Left renal pelvis (tissue), 4 donors: ENCODE results near the gene PRR33. TPM values are rescaled to one million over a fixed set of nuclear protein-coding genes. Genes with fewer than 3 reads are reported as not detected.

ENCODE experiments used
- DNase-seq, 4 donors: peaks; one replicate each; pipeline ENCODE4 v3.0.0-alpha.2; 2013; ENCODE audit warnings: low read depth in 4 of 4, low spot score in 3 of 4
- polyA plus RNA-seq, 4 donors: library from polyadenylated mRNA; unstranded; fragments of 120-200 nt; gene quantifications; one replicate each; pipeline ENCODE4 v1.2.1, GENCODE V29; 2013; ENCODE audit not compliant: insufficient read length in 4 of 4

PRR33 gene
- polyA plus RNA-seq, 4 donors: 0.04 to 0.26 (median 0.17) TPM

DNA sequence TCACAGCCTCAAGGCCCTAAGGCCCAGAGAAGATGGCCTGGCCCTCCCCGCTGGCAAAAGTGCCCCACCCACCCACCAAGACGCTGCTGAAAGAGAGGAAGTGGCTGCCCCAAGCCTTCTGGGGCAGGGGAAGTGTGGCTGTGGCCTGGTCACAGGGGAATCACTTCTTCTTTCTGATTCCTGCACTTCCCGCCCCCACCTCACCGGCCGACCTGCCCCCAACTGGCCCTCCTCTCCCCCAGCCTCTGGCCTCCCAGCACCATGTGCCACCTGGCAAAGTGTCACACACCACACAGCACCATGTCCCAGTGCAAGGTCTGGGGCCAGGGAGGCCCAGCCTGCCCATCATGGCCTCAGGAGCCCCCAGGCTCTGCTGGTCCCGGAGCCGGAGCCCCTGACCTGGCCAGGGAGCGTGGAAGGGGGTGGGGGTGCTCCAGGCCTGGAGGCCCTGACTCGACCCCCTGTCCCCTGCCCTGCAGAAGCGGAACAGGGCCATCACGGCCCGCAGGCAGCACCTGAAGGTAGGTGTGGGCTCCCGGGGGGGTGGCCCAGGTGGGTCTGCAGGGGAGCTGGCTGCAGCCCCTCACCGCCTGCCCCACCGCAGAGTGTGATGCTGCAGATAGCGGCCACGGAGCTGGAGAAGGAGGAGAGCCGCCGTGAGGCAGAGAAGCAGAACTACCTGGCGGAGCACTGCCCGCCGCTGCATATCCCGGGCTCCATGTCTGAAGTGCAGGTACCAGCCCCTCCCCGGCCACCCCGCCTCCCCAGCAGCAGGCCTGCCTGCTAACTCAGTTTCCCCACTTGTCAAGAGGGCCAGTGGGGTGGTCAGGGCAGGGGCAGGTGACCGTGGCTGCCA, 51.5 kb downstream of the PRR33 start:
- no peak for DNase-seq

DNA sequence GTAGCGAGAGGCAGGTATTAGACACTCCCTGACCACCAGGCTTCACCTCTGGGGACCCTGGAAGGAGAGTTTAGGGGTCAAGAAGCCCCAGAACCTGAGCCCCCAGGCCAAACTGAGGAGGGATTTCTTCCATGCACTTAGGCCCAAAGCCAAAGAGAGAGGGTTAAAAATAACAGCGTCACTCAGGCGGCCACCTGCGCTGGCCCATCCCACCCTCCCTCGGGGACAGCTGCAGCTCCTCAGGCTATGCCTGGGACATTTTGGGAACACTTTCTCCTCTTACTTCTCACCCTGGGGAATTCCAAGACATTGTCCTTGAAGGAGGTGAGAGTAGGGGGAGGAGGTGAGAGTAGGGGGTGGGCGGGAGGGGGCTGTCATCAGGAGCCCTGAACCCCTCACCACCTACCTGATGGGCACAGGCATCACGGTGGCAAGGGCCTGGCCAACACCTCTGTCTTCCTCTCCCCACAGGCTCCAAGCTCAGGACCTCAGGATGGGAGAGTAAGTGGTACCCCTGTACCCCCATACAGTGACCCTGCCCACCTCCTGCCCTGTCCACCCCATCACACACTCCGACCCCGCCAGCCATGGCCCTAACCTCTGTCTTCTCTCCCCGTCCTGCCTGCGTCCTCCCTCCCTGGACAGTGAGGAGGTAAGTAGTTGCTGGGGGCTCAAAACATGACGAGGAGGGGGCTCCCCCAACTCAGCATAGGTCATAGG, 52.3 kb downstream of the PRR33 start:
- no peak for DNase-seq

GRCh38 chr11:1838426-1839144, 53.1 kb downstream of the PRR33 start, which contains the start of gene TNNI2:
Gene TNNI2, plus strand, starts transcription at chr11:1838981. Its CDS starts 716 bp downstream, at chr11:1839697.
- DNase-seq: no peak

Other genes starting within 250 kb of the PRR33 start
- not detected for gene KRTAP5-6, start 194.7 kb downstream of the PRR33 start, polyA plus RNA-seq
- gene IFITM10, start 141.3 kb downstream of the PRR33 start, polyA plus RNA-seq: under 1 TPM; 0.11 to 0.47 (median 0.22) TPM
- 100 to 1,000 TPM; 171 to 263 (median 222) TPM for gene CTSD, start 128.0 kb downstream of the PRR33 start, polyA plus RNA-seq
- 1 to 10 TPM in 1 of 4 donors, under 1 TPM in 1, not detected in 2; 0.42 to 1.1 TPM for gene SYT8, start 56.9 kb downstream of the PRR33 start, polyA plus RNA-seq
- gene TNNI2, start 52.9 kb downstream of the PRR33 start, polyA plus RNA-seq: 1 to 10 TPM in 1 of 4 donors, under 1 TPM in 2, not detected in 1; 0.45 to 1.0 (median 0.78) TPM
- gene LSP1, start 38.8 kb downstream of the PRR33 start, polyA plus RNA-seq: 10 to 100 TPM in 1 of 4 donors, 1 to 10 TPM in 3; 5.2 to 10.8 (median 7.3) TPM
- 10 to 100 TPM in 3 of 4 donors, 1 to 10 TPM in 1; 5.6 to 16.9 (median 11.3) TPM for gene TNNT3, start 27.8 kb upstream of the PRR33 start, polyA plus RNA-seq
- gene MRPL23, start 55.4 kb upstream of the PRR33 start, polyA plus RNA-seq: 10 to 100 TPM; 32.8 to 74.1 (median 50.0) TPM
- 1,000 to 10,000 TPM; 3,036 to 8,071 (median 3,586) TPM for gene H19, start 105.9 kb upstream of the PRR33 start, polyA plus RNA-seq
- 1,000 to 10,000 TPM in 2 of 4 donors, 100 to 1,000 TPM in 2; 831 to 2,421 (median 992) TPM for gene IGF2, start 247.5 kb upstream of the PRR33 start, polyA plus RNA-seq